Upper lobe of left lung (tissue), 4 donors: ENCODE measurements around the gene C2orf66.

Experiments used
- EP300 ChIP-seq, 4 donors: sonication (generic); formaldehyde crosslinking; IDR thresholded peaks; one replicate each; pipeline ENCODE4 v1.5.1; 2017; ENCODE audit warnings: antibody characterized with exemption in 4 of 4, control low read depth in 2 of 4
- POLR2A ChIP-seq, 4 donors: fragments of 450-650 bp; IDR thresholded peaks; one replicate each; pipeline ENCODE4 v1.5.1; 2016 to 2017; ENCODE audit warnings: antibody characterized with exemption in 4 of 4, mild to moderate bottlenecking in 2 of 4
- TF ChIP-seq, protein P1 (sequence below), 6 experiments: fragments of 450-650 bp in 4 of 6; fragments of 200-600 bp in 2 of 6; sonication (generic) in 2 of 6; IDR thresholded peaks; one replicate each; pipeline ENCODE4 v1.5.1; 2016 to 2019; ENCODE audit warnings: antibody characterized with exemption in 6 of 6

DNA sequence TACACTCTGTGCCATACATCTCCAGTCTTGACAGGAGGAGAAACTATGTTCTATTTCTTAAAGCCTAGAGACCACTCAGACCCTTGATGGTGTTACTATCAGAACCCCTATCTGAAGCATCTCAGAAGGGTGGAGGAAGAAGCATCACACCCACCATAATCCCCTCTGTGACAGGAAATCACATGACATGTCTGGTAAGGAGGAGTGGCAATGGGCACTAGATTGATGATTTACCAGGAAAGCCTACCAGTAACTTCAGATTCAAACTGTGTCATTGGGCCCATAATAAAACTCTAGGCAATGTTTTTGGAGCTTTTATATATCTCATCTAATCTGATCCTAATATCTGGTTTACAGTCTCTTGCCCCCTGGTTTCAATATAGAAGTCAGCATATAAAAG lies 37.1 kb upstream of the C2orf66 start:
- TF ChIP-seq, protein P1, sequence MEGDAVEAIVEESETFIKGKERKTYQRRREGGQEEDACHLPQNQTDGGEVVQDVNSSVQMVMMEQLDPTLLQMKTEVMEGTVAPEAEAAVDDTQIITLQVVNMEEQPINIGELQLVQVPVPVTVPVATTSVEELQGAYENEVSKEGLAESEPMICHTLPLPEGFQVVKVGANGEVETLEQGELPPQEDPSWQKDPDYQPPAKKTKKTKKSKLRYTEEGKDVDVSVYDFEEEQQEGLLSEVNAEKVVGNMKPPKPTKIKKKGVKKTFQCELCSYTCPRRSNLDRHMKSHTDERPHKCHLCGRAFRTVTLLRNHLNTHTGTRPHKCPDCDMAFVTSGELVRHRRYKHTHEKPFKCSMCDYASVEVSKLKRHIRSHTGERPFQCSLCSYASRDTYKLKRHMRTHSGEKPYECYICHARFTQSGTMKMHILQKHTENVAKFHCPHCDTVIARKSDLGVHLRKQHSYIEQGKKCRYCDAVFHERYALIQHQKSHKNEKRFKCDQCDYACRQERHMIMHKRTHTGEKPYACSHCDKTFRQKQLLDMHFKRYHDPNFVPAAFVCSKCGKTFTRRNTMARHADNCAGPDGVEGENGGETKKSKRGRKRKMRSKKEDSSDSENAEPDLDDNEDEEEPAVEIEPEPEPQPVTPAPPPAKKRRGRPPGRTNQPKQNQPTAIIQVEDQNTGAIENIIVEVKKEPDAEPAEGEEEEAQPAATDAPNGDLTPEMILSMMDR (IDR thresholded peaks at IDR 0.05), result no peak
- TF ChIP-seq POLR2A (IDR thresholded peaks at IDR 0.05), result no peak
- no peak for TF ChIP-seq EP300 (IDR thresholded peaks at IDR 0.05)
